ENCODE data around the gene INO80.

The INO80 gene

DNA sequence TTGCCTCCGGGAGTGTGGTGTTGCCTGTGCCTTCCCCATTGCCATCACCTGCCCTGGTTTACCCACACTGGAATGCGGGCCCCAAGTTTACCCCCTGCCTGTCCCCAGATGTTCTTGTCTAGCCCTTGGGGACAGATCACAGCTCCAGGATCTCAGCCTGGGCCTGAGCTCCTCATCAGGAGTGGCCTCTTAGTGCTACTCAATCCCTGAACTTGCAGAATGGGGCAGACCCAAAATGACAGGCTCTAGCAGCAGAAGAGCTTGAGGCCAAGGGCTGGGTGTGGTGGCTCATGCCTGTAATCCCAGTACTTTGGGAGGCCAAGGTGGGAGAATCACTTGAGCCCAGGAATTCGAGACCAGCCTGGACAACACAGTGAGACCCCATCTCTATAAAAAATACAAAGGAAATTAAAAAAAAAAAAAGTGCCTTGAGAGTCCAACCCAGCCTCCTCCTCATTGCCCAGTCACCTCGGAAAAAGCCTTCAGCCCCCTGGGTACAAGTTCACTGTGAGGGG is 159.0 kb downstream of the INO80 start:
- TF ChIP-seq, protein P1, sequence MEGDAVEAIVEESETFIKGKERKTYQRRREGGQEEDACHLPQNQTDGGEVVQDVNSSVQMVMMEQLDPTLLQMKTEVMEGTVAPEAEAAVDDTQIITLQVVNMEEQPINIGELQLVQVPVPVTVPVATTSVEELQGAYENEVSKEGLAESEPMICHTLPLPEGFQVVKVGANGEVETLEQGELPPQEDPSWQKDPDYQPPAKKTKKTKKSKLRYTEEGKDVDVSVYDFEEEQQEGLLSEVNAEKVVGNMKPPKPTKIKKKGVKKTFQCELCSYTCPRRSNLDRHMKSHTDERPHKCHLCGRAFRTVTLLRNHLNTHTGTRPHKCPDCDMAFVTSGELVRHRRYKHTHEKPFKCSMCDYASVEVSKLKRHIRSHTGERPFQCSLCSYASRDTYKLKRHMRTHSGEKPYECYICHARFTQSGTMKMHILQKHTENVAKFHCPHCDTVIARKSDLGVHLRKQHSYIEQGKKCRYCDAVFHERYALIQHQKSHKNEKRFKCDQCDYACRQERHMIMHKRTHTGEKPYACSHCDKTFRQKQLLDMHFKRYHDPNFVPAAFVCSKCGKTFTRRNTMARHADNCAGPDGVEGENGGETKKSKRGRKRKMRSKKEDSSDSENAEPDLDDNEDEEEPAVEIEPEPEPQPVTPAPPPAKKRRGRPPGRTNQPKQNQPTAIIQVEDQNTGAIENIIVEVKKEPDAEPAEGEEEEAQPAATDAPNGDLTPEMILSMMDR (conservative IDR thresholded peaks at IDR 0.05), result no peak
- TF ChIP-seq ZFX (IDR thresholded peaks at IDR 0.05), result no peak
- peak overlapping the region; percentile 7 for H3K27ac ChIP-seq

DNA sequence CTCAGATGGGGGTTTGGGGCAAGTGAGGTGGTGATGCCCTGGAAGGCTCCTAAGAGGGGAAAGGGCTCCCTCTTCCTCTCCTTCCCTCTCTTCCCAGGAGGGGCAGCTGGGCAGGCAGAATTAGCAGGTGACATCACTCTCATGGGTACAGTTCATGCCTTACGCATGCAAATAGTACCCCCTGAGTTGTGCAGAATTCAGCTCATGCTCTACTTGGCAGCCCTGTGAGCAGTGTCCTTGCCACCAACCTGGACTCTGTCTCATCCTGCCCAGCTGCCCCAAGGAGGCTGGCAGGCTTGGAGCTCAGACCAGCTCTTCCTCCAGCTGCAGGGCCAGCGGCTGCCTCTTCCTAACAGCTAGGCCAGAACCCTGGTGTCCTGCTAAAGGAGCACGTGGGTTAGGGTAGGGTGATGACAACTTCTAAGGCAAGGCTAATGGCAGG is 159.5 kb downstream of the INO80 start:
- H3K27ac ChIP-seq, result no peak overlapping the region
- TF ChIP-seq ZFX (IDR thresholded peaks at IDR 0.05), result no peak
- TF ChIP-seq, protein P1 (conservative IDR thresholded peaks at IDR 0.05), result no peak

DNA sequence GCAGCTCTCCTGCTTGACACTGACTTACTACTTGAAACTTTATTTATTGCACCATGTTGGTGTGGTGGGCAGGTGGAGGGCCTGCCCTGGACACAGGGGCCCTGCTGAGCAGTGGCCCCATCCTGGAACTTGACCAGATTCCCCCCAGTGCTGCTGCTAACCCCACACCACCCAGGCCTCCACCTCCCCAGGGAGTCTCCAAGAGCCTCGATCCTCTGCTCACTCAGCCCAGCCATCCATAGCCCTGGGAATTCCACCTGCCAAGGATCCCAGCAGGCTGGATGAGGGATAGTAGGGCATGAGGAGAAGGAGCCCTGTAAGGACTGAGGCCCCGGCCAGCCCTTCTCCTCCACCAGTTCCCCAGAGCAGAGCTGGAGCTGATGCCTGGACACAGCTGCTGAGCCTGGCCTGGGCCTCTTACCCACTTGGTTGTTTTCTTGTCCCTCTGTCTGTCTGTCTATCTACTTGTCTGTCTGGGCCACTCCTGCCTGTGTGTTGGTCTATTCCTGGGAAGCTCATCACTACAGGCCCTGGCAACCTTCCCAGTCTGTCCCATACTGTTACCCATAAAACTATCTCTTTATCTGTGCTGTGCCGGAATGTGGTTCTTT is 160.0 kb downstream of the INO80 start:
- H3K27ac ChIP-seq, result no peak overlapping the region
- TF ChIP-seq, protein P1 (conservative IDR thresholded peaks at IDR 0.05), result no peak
- TF ChIP-seq ZFX (IDR thresholded peaks at IDR 0.05), result no peak

DNA sequence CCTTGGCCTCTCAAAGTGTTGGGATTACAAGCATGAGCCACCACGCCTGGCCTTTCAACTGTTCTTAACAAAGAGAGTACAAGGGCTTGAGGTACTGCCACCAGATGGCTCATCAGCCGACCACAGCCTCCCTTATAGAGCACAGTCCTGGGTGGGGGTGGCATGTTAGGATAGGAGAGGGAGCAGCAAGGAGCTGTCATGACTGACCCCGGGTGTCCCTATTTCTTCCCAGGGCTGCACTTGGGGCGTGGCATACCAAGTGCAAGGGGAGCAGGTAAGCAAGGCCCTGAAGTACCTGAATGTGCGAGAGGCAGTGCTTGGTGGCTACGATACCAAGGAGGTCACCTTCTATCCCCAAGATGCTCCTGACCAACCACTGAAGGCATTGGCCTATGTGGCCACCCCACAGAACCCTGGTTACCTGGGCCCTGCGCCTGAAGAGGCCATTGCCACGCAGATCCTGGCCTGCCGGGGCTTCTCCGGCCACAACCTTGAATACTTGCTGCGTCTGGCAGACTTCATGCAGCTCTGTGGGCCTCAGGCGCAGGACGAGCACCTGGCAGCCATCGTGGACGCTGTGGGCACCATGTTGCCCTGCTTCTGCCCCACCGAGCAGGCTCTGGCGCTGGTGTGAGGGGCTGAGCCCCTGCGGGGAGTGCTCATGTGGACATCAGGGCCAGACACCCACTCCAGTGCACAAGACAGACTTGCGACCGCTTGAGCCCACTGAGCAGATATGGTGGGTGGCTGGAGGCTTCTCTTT is 160.8 kb downstream of the INO80 start:
- H3K27ac ChIP-seq, result no peak overlapping the region
- TF ChIP-seq ZFX (IDR thresholded peaks at IDR 0.05), result no peak
- TF ChIP-seq, protein P1 (conservative IDR thresholded peaks at IDR 0.05), result no peak

DNA sequence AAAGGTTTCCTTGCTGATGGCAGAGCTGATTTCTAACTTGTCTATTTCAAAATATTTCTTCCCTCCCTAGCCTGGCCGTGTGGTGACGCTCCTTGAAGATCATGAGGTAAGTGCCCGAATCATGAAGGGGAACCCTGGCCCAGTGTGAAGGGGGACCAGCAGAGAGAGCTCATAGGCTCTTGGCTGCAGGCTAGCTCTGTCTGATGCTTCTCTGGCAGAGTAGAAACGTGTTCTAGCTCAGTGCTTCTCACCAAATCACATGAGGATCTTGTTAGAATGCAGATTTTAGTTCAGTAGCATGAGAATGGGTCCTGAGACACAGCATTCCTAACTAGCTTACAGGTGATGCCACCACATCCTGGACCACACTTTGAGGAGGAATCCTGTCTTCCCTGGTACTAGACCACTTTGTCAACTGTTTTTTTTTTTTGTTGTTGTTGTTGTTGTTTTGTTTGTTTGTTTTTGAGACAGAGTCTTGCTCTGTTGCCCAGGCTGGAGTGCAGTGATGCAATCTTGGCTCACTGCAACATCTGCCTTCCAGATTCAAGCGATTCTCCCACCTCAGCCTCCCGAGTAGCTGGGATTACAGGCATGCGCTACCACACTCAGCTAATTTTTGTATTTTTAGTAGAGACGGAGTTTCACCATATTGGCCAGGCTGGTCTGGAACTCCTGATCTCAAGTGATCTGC is 161.8 kb downstream of the INO80 start:
- peak overlapping the region; percentile 72; the same call in 1 of the 2 replicates for H3K27ac ChIP-seq

DNA sequence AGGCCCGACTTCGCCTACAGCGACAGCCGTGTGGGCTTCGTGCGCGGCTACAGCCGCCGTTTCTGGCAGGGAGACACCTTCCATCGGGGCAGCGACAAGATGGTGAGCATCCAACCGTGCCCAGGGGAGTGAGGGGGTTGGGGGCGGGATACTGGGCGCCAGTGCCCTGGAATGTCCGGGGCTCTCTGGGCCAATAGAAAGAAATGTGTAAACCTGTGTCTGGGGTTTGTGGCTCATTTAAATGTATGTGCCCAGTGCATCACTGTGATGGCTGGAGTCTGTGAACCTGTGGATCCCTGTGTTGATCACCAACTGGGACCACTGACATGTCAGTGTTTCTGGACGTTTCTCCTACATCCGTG is 162.4 kb downstream of the INO80 start:
- TF ChIP-seq, protein P1 (conservative IDR thresholded peaks at IDR 0.05), result no peak
- no peak for TF ChIP-seq ZFX (IDR thresholded peaks at IDR 0.05)
- peak overlapping the region; percentile 72 for H3K27ac ChIP-seq

DNA sequence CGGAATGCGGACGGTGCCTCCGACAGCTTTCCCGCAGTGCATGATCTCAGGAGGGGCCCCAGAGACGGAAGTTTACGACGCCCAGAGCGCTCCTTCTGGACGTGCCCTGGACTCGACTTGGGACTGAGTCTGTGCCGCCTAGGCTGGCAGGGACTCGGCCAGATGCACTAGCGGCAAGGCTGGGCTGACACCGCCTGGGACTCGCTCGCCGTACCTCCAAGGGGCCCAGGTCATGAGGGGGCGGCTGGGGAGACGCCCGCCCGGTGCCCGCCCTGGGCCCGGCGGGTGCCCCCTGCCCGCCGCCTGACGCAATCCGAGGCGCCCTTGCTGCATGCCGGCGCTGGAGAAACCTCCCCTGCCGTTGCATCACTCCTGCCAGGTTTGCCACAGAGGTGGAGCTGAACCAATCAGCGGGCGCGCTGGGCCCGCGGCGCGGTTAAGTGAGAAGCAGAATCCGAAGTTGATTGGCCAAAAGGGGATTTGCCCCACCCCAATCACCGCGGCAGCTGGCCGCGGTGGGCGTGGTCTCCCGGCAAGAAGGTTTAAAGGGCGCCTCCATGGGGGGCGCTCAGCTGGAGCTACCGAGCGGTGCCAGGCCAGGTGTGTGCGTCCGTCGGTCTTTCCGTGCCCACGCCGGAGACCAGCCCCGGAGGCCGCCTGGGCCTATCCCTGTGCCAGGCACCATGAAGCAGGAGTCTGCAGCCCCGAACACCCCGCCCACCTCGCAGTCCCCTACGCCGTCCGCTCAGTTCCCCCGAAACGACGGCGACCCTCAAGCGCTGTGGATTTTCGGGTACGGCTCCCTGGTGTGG is 163.0 kb downstream of the INO80 start, which contains the start of gene CHAC1:
Gene CHAC1, plus strand, starts transcription at position 571 of the 812 bp plus-strand sequence. Its CDS starts 113 bp downstream, at position 684.
- peak within 1 kb of the TSS; percentile 72 for H3K27ac ChIP-seq
- peak; percentile 62; the same call in 1 of the 2 replicates for TF ChIP-seq ZFX (IDR thresholded peaks at IDR 0.05)
- TF ChIP-seq, protein P1 (conservative IDR thresholded peaks at IDR 0.05), result no peak

All from C4-2B (cell line).